ENCODE results near the gene SPATA20. TPM values are rescaled to one million over a fixed set of nuclear protein-coding genes. Genes with fewer than 3 reads are reported as not detected.

SPATA20 gene
- total RNA-seq, 1 donor from 2014 or later: 58.1 TPM

DNA sequence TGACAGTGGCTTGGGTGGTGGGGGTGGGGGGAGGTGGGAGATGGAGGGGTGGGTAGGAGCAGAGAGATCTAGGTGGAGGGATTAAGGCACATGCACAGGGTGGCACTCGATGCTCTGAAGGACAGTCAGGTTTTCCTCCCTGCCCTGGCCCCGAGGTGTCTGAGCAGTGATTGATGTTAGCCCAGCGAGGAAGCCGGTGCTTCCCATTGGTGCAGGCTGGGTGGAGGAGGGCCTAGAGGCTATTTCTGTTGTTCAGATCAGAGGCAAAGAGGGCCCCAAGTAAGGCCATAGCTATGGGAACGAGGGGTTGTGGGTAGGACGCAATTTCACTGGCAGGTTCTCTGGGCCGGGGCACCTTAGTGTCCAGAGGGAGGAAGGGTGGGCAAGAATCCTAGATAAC lies 36.7 kb downstream of the SPATA20 start:
- Mint-ChIP-seq H3K9me3 (ENCODE audit: unreplicated experiment) (no peaks in the 10 kb centered on the region), H3K27me3 (ENCODE audit: unreplicated experiment) (peaks cover 35% of the 10 kb centered on the region), H3K27ac (ENCODE audit: unreplicated experiment) (no peak overlapping the region), H3K4me3 (ENCODE audit: unreplicated experiment) (no peak overlapping the region), H3K36me3 (ENCODE audit: unreplicated experiment) (no peaks in the 10 kb centered on the region), H3K4me1 (ENCODE audit: unreplicated experiment) (peaks cover 3% of the 10 kb centered on the region)
- TF ChIP-seq, protein P1, sequence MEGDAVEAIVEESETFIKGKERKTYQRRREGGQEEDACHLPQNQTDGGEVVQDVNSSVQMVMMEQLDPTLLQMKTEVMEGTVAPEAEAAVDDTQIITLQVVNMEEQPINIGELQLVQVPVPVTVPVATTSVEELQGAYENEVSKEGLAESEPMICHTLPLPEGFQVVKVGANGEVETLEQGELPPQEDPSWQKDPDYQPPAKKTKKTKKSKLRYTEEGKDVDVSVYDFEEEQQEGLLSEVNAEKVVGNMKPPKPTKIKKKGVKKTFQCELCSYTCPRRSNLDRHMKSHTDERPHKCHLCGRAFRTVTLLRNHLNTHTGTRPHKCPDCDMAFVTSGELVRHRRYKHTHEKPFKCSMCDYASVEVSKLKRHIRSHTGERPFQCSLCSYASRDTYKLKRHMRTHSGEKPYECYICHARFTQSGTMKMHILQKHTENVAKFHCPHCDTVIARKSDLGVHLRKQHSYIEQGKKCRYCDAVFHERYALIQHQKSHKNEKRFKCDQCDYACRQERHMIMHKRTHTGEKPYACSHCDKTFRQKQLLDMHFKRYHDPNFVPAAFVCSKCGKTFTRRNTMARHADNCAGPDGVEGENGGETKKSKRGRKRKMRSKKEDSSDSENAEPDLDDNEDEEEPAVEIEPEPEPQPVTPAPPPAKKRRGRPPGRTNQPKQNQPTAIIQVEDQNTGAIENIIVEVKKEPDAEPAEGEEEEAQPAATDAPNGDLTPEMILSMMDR (IDR thresholded peaks at IDR 0.05): no peak
- DNase-seq (ENCODE audit: extremely low spot score, unreplicated experiment): no peak

DNA sequence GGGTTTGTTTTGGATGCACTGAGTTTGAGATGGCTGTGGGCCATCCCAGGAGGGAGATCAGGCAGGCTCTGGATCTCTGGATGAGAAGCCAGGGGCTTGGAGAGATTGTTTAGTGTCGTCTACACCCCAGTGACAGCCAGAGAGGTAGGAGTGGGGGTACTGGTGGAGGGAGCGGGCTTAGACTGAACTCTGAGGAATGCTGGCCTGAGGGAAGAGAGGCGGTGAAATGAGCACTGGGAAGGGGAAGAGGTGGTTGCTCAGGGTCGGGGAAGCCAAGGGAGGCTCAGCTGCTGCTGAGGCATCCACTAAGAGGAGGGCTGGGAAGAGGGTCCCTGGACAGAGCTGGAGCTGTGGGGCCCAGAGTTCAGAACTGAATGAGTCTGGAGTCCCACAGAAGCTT lies 37.1 kb downstream of the SPATA20 start:
- H3K36me3 Mint-ChIP-seq (ENCODE audit: unreplicated experiment): no peaks in the 10 kb centered on the region
- peaks cover 32% of the 10 kb centered on the region for H3K27me3 Mint-ChIP-seq (ENCODE audit: unreplicated experiment)
- TF ChIP-seq, protein P1 (IDR thresholded peaks at IDR 0.05): no peak
- H3K9me3 Mint-ChIP-seq (ENCODE audit: unreplicated experiment): no peaks in the 10 kb centered on the region
- no peak overlapping the region for H3K4me3 Mint-ChIP-seq (ENCODE audit: unreplicated experiment)
- peaks cover 4% of the 10 kb centered on the region for H3K4me1 Mint-ChIP-seq (ENCODE audit: unreplicated experiment)
- DNase-seq (ENCODE audit: extremely low spot score, unreplicated experiment): no peak
- H3K27ac Mint-ChIP-seq (ENCODE audit: unreplicated experiment): no peak overlapping the region

DNA sequence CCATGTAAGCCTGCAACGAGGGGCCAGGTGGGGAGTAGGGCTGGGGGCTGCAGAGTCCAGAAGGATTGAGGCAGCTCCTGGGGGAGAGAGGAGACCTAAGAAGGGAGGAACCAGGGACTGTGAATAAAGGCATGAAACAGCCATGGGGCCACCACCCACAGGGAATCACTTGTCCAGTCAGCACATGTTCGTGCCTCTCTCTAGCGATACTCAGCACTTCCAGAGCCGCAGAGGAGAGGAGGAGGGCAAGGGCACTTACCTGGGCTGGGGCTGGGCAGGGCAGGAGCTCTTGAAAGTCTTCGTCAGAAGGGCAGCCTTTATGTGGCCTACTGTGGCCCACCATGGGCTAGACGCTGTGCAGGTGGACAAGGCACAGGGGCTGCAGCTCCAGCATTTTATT lies 37.8 kb downstream of the SPATA20 start:
- no peak overlapping the region for H3K4me3 Mint-ChIP-seq (ENCODE audit: unreplicated experiment)
- TF ChIP-seq, protein P1 (IDR thresholded peaks at IDR 0.05): no peak
- H3K27me3 Mint-ChIP-seq (ENCODE audit: unreplicated experiment): peaks cover 30% of the 10 kb centered on the region
- H3K27ac Mint-ChIP-seq (ENCODE audit: unreplicated experiment): no peak overlapping the region
- no peaks in the 10 kb centered on the region for H3K36me3 Mint-ChIP-seq (ENCODE audit: unreplicated experiment)
- DNase-seq (ENCODE audit: extremely low spot score, unreplicated experiment): no peak
- peaks cover 8% of the 10 kb centered on the region for H3K4me1 Mint-ChIP-seq (ENCODE audit: unreplicated experiment)
- H3K9me3 Mint-ChIP-seq (ENCODE audit: unreplicated experiment): no peaks in the 10 kb centered on the region

DNA sequence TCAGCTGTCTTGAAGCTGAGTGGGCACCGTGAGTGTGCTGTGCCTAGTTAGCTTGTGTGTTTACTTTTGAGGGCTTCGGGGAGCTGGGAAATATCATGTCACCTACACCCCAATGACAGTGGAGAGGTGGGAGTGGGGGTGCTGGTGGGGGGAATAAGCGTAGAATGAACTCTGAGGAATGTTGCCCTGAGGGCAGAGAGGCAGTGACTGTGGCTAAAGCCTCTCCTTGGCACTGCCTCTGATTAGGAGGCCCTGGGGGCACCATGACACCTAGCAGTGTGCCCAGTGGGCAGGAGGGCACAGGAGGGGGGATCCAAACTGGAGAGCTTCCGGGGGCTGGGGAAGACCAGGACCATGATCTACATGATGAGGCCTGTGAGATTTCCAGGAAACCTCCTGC lies 38.4 kb downstream of the SPATA20 start:
- Mint-ChIP-seq H3K27ac (ENCODE audit: unreplicated experiment) (no peak overlapping the region), H3K4me3 (ENCODE audit: unreplicated experiment) (no peak overlapping the region), H3K27me3 (ENCODE audit: unreplicated experiment) (peaks cover 30% of the 10 kb centered on the region), H3K4me1 (ENCODE audit: unreplicated experiment) (peaks cover 8% of the 10 kb centered on the region), H3K36me3 (ENCODE audit: unreplicated experiment) (no peaks in the 10 kb centered on the region), H3K9me3 (ENCODE audit: unreplicated experiment) (no peaks in the 10 kb centered on the region)
- no peak for DNase-seq (ENCODE audit: extremely low spot score, unreplicated experiment)
- TF ChIP-seq, protein P1 (IDR thresholded peaks at IDR 0.05): no peak

DNA sequence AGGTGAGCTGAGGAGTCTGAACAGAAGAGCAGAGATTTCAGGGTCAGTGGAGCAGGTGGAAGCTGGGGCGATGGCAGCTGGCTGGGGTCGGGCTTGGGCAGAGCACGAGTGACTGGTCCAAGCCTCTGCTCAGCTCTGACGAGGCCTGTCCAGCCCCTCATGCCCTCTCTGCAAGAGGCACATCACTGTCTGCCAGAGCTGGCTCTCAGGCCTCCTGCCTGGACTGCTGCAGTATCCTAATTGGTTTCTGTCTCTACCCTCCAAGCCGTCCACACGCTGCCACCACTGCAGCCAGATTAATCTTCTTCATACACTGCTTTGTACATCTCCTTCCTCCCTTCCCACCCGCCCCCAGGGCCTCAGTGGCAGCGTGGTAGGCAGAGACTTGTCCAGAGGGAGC lies 38.9 kb downstream of the SPATA20 start:
- H3K27ac Mint-ChIP-seq (ENCODE audit: unreplicated experiment): no peak overlapping the region

More for the DNA sequence above, 38.9 kb downstream of the SPATA20 start:
- H3K36me3 Mint-ChIP-seq (ENCODE audit: unreplicated experiment): no peaks in the 10 kb centered on the region
- DNase-seq (ENCODE audit: extremely low spot score, unreplicated experiment): no peak
- TF ChIP-seq, protein P1 (IDR thresholded peaks at IDR 0.05): no peak
- peaks cover 8% of the 10 kb centered on the region for H3K4me1 Mint-ChIP-seq (ENCODE audit: unreplicated experiment)
- no peaks in the 10 kb centered on the region for H3K9me3 Mint-ChIP-seq (ENCODE audit: unreplicated experiment)
- H3K27me3 Mint-ChIP-seq (ENCODE audit: unreplicated experiment): peaks cover 30% of the 10 kb centered on the region
- no peak overlapping the region for H3K4me3 Mint-ChIP-seq (ENCODE audit: unreplicated experiment)
